HG03457 (cell line): ENCODE data around the gene CPAMD8.

Source experiments
- ATAC-seq: cut with Tn5 transposase; IDR thresholded peaks from one replicate; pipeline ENCODE4 v1.9.1; 2021; ENCODE audit warnings: moderate number of reproducible peaks; ENCODE audit not compliant: unreplicated experiment

The CPAMD8 gene

DNA sequence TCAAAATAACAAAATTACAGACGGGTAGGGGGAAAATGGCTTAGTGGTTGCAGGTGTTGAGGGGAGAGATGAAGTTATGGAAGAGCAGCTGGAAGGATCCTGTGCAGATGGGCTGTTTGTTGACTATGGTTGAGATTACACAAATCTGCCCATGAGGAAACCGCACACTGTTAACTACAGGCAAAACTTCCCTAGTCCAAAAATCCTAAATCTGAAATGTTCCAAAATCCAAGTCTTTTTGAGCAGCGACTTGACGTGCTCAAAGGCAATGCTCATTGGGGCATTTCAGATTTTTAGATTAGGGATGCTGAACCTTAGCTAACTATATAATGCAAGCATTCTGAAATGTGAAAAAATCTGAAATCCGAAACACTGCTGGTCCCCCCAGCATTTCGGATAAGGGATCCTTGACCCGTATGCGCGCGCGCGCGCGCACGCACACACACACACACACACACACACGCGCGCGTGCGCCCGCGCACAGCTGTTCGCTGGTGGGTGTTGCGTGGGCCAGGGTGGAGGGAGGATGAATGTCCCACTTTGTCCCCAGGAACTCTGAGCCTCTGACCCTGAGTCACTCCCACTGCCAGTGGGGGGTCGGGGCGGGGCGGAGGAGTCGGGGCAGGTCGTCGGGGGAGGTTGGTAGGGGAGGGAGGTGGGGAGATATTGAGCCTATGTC is 131.0 kb downstream of the CPAMD8 start:
- ATAC-seq: no peak

DNA sequence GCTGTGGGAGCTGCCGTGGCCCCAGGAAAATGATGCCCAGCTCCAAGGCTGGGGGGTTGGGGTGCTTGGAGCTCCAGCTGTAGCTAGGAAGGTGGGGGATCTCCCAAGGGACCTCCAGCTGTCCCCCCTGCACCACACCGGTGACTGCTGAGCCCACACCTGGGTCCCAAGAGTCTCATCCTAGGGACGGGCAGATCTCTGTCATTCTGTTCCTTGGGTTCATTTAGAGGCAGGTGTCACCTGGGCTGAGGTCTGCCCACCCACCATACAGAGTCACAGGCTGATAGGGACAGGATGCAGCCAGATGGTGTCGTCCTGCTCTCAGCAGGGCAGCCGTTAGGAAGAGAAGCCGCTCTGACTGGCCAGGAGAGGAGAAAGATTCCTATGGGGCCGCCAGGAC is 132.5 kb downstream of the CPAMD8 start:
- no peak for ATAC-seq

DNA sequence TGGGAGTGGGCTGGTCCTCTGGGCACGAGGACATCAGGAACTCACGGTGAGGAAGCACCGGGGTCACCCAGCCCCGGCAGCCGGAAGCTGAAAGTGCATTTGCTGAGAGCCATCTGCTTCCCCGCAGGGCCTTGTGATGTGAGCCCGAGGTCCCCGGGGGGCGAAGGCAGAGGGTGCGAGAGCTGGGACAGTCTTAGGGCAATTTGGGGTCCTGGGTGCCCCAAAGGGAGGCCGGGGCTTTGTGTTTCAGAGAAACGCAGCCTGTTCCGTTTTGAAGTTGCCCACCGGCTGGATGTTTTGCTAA is 133.0 kb downstream of the CPAMD8 start:
- ATAC-seq: no peak

DNA sequence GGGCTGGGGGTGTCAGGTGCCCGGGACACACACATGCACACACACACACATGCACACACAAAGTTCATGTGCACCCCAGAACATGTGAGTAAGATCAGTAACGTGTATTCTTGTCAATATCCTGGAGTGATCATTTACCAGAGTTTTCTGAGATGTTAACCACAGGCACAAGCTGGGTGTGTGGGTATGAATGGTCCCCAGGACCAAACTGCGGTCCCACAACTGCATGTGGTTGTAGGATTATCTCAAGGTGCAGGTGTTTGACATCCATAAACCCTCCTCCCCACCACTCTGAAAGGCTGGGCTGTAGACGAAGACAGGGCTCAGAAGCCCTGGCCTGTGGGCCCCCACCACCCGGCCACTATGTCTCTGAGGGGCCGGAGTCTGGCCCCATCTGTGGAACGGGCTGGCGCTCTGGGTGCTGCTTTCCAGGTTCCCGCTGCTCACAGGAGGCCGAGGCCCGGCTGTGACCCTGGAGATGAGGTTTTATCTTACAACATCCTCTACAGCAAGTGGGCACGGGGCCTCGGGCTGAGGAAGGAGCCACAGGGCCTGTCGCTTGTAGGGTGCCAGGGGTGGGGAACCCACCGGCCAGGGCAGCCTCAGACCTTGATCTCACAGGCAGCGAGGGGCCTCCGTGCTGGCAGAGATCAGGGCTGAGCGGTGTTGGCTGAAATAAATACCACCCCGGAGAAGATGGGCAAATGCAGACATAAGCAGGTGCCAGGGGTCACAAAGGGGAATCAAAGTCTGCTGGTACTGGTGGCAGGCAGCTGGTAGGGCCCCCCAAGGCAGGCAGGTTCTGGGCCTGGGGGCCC is 133.5 kb downstream of the CPAMD8 start:
- no peak for ATAC-seq

DNA sequence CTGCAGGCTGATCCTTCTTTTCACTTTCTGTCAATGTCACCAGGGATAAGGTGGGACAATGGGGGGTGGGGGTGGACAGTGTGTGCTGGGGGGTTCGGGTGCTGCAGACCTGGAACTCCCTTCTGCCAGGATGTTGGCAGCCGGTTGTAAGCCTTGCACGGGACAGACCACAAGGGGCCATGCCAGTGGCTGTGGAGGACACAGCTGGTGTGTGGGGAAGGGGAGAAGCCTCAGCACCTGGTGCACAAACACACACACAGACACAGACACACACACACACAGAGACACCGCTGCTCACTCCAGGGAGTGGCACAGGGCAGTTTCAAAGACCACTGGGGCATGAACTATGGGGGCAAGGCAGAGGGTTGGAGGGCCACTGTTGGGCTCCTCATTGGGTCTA is 134.2 kb downstream of the CPAMD8 start:
- no peak for ATAC-seq

- no peak for ATAC-seq
Observed at GRCh38 chr19:16891696-16892382, 134.8 kb downstream of the CPAMD8 start.

GRCh38 chr19:16890461-16891184 is 136.0 kb downstream of the CPAMD8 start:
- ATAC-seq: no peak

DNA sequence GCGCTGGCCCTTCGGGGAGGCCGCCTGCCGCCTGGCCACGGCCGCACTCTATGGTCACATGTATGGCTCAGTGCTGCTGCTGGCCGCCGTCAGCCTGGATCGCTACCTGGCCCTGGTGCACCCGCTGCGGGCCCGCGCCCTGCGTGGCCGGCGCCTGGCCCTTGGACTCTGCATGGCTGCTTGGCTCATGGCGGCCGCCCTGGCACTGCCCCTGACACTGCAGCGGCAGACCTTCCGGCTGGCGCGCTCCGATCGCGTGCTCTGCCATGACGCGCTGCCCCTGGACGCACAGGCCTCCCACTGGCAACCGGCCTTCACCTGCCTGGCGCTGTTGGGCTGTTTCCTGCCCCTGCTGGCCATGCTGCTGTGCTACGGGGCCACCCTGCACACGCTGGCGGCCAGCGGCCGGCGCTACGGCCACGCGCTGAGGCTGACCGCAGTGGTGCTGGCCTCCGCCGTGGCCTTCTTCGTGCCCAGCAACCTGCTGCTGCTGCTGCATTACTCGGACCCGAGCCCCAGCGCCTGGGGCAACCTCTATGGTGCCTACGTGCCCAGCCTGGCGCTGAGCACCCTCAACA is 136.6 kb downstream of the CPAMD8 start:
- no peak for ATAC-seq

DNA sequence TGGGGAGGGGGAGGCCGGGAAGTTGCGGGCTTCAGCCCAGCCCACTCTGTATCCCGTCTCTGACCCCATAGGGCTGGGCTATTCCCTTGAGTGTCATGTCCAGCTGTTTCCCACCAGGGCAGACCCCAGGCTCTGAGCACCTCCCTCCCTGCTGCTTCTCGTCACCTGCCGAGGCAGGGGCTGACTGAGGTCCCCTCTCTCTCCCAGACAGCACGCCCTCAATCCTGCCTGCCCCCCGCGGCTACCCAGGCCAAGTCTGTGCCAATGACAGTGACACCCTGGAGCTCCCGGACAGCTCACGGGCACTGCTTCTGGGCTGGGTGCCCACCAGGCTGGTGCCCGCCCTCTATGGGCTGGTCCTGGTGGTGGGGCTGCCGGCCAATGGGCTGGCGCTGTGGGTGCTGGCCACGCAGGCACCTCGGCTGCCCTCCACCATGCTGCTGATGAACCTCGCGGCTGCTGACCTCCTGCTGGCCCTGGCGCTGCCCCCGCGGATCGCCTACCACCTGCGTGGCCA is 137.2 kb downstream of the CPAMD8 start:
- ATAC-seq: no peak

- ATAC-seq: no peak
Observed at GRCh38 chr19:16888629-16889365, 137.8 kb downstream of the CPAMD8 start, which contains the start of gene F2RL3. Gene F2RL3 (plus strand): TSS chr19:16888999. CDS start chr19:16889190, 191 bp downstream.

DNA sequence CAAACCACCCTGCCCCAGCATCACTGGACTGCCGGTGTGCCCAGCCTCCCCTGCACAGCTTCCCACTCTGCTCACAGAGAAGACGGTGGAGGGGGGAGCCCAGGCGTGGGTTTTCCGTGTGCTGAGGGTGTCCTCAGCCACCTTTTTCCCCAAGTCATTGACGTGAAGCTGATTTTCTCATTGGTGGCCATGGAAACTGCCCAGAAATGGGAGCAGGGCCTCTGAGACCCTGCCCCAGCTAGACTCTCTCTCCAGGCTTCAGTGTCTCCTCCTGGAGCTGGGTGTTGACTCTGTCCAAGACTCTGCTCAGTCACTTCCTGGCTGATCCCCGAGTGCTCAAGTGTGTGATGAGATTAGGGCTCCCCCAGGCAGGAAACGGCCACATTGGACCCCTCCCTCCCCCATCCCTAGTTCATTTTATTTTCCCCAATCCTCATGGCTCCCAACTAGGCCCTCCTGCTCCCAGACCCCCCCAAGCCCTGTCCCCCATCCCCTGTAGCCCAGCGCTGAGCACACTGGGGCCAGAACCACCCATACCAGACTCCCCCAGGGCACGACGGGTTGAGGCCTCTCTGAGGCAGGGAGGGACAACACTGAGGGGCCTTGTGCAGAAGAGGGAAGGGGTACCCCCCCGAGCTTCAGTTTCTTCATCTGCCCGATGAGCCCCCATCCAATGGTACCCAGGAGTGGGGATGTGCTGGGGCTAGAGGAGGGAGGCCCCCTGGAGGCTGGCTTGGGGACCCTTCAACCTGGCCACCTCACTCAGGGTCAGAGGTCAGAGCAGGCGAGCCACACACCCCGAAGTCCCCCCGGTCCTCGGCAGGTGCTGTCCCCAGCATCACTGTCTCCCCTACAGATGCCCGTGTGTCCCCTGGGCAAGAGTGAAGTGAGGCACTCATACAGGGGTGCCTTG is 139.0 kb downstream of the CPAMD8 start:
- ATAC-seq: no peak

DNA sequence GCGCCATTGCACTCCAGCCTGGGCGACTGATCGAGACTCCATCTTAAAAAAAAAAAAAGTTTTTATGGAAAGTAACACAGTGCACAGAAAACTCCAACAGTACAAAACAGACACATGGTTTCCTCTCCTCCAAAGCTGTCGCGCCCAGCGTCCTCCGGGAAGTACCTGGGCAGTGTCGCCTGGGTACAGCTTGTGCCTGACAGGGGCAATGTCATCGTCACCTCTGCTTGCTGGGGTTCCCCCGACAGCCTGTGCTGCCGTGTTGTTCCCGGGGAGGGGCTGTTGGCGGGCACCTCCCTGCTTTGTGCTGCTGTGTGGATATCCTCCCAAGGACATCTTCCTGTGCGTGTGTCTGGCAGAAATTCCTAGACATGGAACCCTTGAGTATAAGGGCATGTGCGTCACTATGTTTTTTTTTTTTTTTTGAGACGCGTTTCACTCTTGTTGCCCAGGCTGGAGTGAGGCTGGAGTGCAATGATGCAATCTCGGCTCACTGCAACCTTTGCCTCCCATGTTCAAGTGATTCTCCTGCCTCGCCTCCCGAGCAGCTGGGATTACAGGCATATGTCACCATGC is 140.2 kb downstream of the CPAMD8 start:
- ATAC-seq: no peak

DNA sequence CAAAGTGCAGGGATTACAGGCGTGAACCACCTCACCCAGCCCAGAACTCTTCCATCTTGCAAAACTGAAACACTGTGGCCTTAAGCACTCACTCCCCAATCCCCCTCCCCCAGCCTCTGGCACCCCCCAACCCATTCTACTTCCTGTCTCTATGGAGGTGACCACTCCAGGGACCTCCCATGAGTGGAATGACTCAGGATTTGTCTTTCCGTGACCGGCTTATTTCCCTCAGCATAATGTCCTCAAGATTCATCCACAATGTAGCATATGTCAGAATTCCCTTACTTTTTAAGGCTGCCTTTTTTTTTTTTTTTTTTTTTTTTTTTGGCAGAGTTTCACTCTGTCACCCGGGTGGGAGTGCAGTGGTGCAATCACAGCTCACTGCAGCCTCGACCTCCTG is 141.4 kb downstream of the CPAMD8 start:
- ATAC-seq: no peak

DNA sequence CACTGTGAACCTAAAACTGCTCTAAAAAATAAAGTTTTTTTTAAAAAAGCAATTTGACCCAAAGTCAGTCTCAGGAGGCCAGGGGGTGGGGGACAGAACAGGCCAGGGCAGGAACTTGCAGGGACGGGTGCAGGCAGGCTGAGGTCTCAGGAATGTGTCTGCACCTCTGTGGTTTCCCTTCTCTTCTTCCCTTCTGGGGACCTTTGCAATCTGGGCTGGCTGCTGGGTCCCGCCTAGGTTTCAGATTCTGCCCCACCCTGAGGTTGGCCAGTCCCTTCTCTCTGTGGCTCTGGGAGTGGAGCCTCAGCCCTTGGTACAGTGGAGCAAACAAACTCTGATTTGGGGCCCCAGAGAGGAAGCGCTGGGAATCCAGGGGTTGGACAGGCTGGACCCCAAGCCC is 143.1 kb downstream of the CPAMD8 start:
- no peak for ATAC-seq

DNA sequence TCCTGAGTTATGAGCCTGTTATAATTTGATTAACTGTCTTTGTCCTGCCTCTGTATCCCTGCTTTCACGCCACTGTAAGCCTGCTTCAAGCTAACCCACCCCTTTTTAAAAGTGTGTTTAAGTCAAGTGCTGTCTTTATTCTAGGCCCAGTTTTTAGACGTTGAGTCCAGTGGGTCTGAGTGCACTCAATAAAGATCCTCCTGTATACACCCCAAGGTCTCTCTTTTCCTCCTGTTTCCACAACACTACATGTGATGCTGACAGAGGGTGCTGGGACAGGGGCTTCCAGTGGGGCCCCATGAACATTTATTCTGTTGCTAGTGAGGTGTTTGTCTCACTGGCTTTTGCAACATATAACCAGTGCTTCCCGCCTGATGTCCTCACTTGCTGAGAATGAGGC is 144.5 kb downstream of the CPAMD8 start:
- no peak for ATAC-seq

- ATAC-seq: no peak
Observed at GRCh38 chr19:16880884-16881554, 145.6 kb downstream of the CPAMD8 start.

DNA sequence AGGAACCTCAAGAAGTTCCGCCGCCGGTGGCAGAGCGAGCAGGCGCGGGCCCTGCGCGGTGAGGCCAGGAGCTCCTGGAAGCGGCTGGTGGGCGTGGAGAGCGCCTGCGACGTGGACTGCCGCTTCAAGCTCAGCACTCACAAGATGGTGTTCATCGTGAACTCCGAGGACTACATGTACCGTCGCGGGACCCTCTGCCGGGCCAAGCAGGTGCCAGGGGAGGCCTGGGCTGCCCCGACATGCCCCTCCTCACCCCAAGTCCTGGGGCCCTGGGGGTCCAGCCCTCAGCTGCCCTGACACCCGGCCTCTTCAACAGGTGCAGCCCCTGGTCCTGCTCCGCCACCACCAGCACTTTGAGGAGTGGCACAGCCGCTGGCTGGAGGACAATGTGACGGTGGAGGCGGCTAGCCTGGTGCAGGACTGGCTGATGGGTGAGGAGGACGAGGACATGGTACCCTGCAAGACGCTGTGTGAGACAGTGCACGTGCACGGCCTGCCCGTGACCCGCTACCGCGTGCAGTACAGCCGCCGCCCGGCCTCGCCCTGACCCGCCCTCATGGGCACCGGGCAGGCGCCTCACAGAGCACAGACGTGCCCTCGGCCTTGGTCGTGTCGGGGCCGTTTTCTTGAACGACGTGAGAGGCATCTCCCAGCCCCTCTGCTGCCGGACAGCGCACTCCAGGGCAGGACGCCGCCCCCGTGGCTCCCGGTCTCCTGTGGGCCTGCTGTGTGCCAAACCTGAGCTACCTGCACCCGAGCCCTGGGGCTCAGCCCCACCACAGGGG is 148.2 kb downstream of the CPAMD8 start:
- no peak for ATAC-seq
